GM12878 (cell line): ENCODE results near the gene CDKN2B-AS1. TPM values are rescaled to one million over a fixed set of nuclear protein-coding genes. Genes with fewer than 3 reads are reported as not detected.

ENCODE experiments used
- ATAC-seq: fragments of 200-7000 bp; cut with Tn5 transposase; 3 replicates; pipeline ENCODE4 v1.9.1; 2020; ENCODE audit warnings: mild to moderate bottlenecking, moderate library complexity
- BruUV-seq: library from RNA; stranded (reverse); fragments of 400-500 nt; replicated peaks from 2 replicates; lab custom pipeline; 2021; lab: Mats Ljungman, UMichigan
- CTCF ChIA-PET: fragments of 300-600 bp; sonication (Branson Sonifier 250); formaldehyde crosslinking; extraction: SDS; loops from one replicate; lab custom pipeline; 2021; ENCODE audit warnings: inconsistent platforms; lab: Yijun Ruan, JAX
- POLR2A ChIA-PET: fragments of 350-600 bp; formaldehyde crosslinking; extraction: SDS; loops from one replicate; lab custom pipeline; 2021; ENCODE audit warnings: inconsistent platforms; lab: Charles Lee
- RAD21 ChIA-PET: fragments of 300-600 bp; sonication (Branson Sonifier 250); formaldehyde crosslinking; loops from one replicate; lab custom pipeline; 2023; ENCODE audit warnings: antibody characterized with exemption; ENCODE audit not compliant: unreplicated experiment; lab: Charles Lee
- SMC1A ChIA-PET: fragments of 300-600 bp; sonication (Branson Sonifier 250); formaldehyde crosslinking; loops from one replicate; lab custom pipeline; 2023; ENCODE audit not compliant: unreplicated experiment, uncharacterized antibody; lab: Charles Lee
- DNase-seq: peaks from one replicate; pipeline ENCODE4 v3.0.0-alpha.2; 2011; ENCODE audit warnings: low read depth, low spot score
- FAIRE-seq: peaks from 3 replicates; lab custom pipeline; 2011; peaks lifted over from hg19 to GRCh38; lab: Jason Lieb, UNC
- H2AFZ ChIP-seq: 2 replicates; pipeline ENCODE4 v1.6.0; 2011; ENCODE audit warnings: low read depth, low read length, control low read depth; ENCODE audit not compliant: control insufficient read depth
- H3K27ac ChIP-seq: 2 replicates; pipeline ENCODE4 v1.5.1; 2011; ENCODE audit warnings: control low read depth; ENCODE audit not compliant: control insufficient read depth, insufficient read depth
- H3K27me3 ChIP-seq, 2 experiments: replicated peaks in 1 of 2; 2 replicates each; pipeline versions ENCODE4 v1.6.0 to v1.6.1; 2011; ENCODE audit warnings: low read length in 1 of 2; ENCODE audit not compliant: control insufficient read depth in 2 of 2, insufficient read depth in 2 of 2
- H3K36me3 ChIP-seq, 2 experiments: 2 replicates each; pipeline ENCODE4 v1.5.1; 2011; ENCODE audit warnings: low read length in 1 of 2; ENCODE audit not compliant: control insufficient read depth in 2 of 2, insufficient read depth in 2 of 2
- H3K4me1 ChIP-seq: 2 replicates; pipeline ENCODE4 v1.6.1; 2011; ENCODE audit warnings: mild to moderate bottlenecking, low read length, moderate library complexity, mixed read lengths; ENCODE audit not compliant: control insufficient read depth, insufficient read depth
- H3K4me2 ChIP-seq: 2 replicates; pipeline ENCODE4 v1.6.0; 2011; ENCODE audit warnings: control low read depth; ENCODE audit not compliant: control insufficient read depth, insufficient read depth
- H3K4me3 ChIP-seq: fragments of 200-600 bp; sonication (generic); 2 replicates; pipeline ENCODE4 v1.5.1; 2016
- H3K79me2 ChIP-seq: 2 replicates; pipeline ENCODE4 v1.6.0; 2011; ENCODE audit warnings: low read length; ENCODE audit not compliant: control insufficient read depth, insufficient read depth
- H3K9ac ChIP-seq: 2 replicates; pipeline ENCODE4 v1.8.0; 2011; ENCODE audit warnings: low read length, control low read depth, mixed read lengths; ENCODE audit not compliant: control insufficient read depth, insufficient read depth
- H3K9me3 ChIP-seq: replicated peaks from 3 replicates; pipeline ENCODE4 v1.5.1; 2011; ENCODE audit warnings: mild to moderate bottlenecking, low read length; ENCODE audit not compliant: control insufficient read depth, insufficient read depth
- H4K20me1 ChIP-seq: 2 replicates; pipeline ENCODE4 v1.6.0; 2011; ENCODE audit not compliant: control insufficient read depth, insufficient read depth
- BCL3 ChIP-seq: IDR thresholded peaks from 2 replicates; pipeline ENCODE4 v1.6.1; 2011; ENCODE audit warnings: borderline replicate concordance, low read depth, mild to moderate bottlenecking, moderate library complexity, low read length; ENCODE audit not compliant: insufficient read depth, poor library complexity, severe bottlenecking
- CEBPB ChIP-seq, 2 experiments: fragments of 150-350 bp in 1 of 2; IDR thresholded peaks; 2 replicates each; pipeline ENCODE4 v1.6.1; 2012 to 2014; ENCODE audit warnings: low read depth in 2 of 2, low read length in 2 of 2, borderline replicate concordance in 1 of 2, inconsistent platforms in 1 of 2
- E2F4 ChIP-seq: IDR thresholded peaks from 2 replicates; pipeline ENCODE4 v1.6.1; 2012; ENCODE audit warnings: low read depth, low read length, improper control_type of control experiment
- E4F1 ChIP-seq: fragments of 450-650 bp; IDR thresholded peaks from 2 replicates; pipeline ENCODE4 v1.6.1; 2018; ENCODE audit warnings: borderline replicate concordance, mild to moderate bottlenecking; ENCODE audit not compliant: partially characterized antibody
- PAX5 ChIP-seq: IDR thresholded peaks from 2 replicates; pipeline ENCODE4 v1.6.1; 2011; ENCODE audit warnings: low read depth, low read length, borderline replicate concordance
- PML ChIP-seq: IDR thresholded peaks from 2 replicates; pipeline ENCODE4 v1.6.1; 2012; ENCODE audit warnings: low read length, inconsistent platforms
- POLR2AphosphoS5 ChIP-seq: IDR thresholded peaks from 2 replicates; pipeline ENCODE4 v1.6.1; 2011; ENCODE audit warnings: mild to moderate bottlenecking, low read length, inconsistent platforms
- ZBTB33 ChIP-seq: fragments of 450-650 bp; IDR thresholded peaks from 2 replicates; pipeline ENCODE4 v1.6.1; 2017; ENCODE audit warnings: mild to moderate bottlenecking
- ZNF592 ChIP-seq: fragments of 450-650 bp; IDR thresholded peaks from 2 replicates; pipeline ENCODE4 v1.6.1; 2017; ENCODE audit warnings: mild to moderate bottlenecking, moderate library complexity
- WGBS: methylation state at CpG from one replicate; pipeline ENCODE4 v1.1.6; 2016; ENCODE audit warnings: low lambda C conversion rate; ENCODE audit not compliant: insufficient replicate concordance, insufficient coverage; ENCODE audit errors: missing lambda C conversion rate; 5-methylcytosine and 5-hydroxymethylcytosine counted together
- in situ Hi-C: fragments of 300-500 bp; cut with MboI; formaldehyde crosslinking; loops from 9 replicates; pipeline ENCODE4 v1.14.3; 2018; ENCODE audit warnings: mixed read lengths
- intact Hi-C: fragments of 100-400 bp; cut with micrococcal nuclease; formaldehyde crosslinking; loops from one replicate; pipeline ENCODE4 v1.14.2; 2022; ENCODE audit not compliant: unreplicated experiment
- polyA plus RNA-seq, 11 experiments: library from polyadenylated mRNA; depleted of rRNA in 4 of 11; unstranded in 6 of 11; stranded (reverse) in 5 of 11; fragments of >200 nt; fragmentation: Nextera tagmentation in 4 of 11; fragmentation: Illumina TruSeq in 1 of 11; extraction: Ambion mirVana in 4 of 11; extraction: Trizol in 1 of 11; gene quantifications; 1 replicate in 1 of 11; 2 replicates in 10 of 11; pipeline versions ENCODE4 v1.2.1 to v1.2.3, GENCODE V29; 2011 to 2016; ENCODE audit warnings: inconsistent platforms in 2 of 11, missing spikeins in 2 of 11, low read depth in 1 of 11
- total RNA-seq, 4 experiments: library from RNA; depleted of rRNA in 3 of 4; stranded (reverse); fragments of >200 nt in 3 of 4; fragmentation: Illumina TruSeq in 1 of 4; extraction: Trizol in 1 of 4; gene quantifications; 2 replicates each; pipeline versions ENCODE4 v1.2.1 to v1.2.3, GENCODE V29; 2013 to 2021

Gene CDKN2B-AS1
- total and polyA plus RNA-seq, 10 of the 15 experiments (the other 5 are each of a cell fraction or from before 2014, with no cell fraction given), result 0.22 to 2.2 (median 1.0) TPM; not detected in 1

- Histone ChIP-seq H3K4me1 (no peaks in the 10 kb centered on the region; the same call in 1 of the 2 replicates), H3K4me3 (0 out of 2 replicates have a peak overlapping the region, but pooled peaks have one; percentile 6), H3K27me3 (no peaks in the 10 kb centered on the region), H3K27ac (no peak overlapping the region), H3K79me2 (peaks cover 34% of the 10 kb centered on the region), H3K4me2 (peak overlapping the region; percentile 57), H3K9ac (no peak overlapping the region), H3K36me3 (no peaks in the 10 kb centered on the region), H2AFZ (peak overlapping the region; percentile 9; the same call in 1 of the 2 replicates), H4K20me1 (no peaks in the 10 kb centered on the region), H3K9me3 (peaks cover 6% of the 10 kb centered on the region; the same call in 2 of the 3 replicates)
- BruUV-seq, result no TSS peak
- ChIA-PET POLR2A (no interaction called here), CTCF (interaction anchor here (0.7 to 7.9 kb wide), 2 partner anchors 18 to 186 kb away, joined by 3 to 54 read pairs; partner anchors contain the start of gene CDKN2B), SMC1A (no interaction called here), RAD21 (no interaction called here)
- ATAC-seq, result no peak
- DNase-seq, result no peak
- in situ Hi-C loops, result no loop called here
- no peak for FAIRE-seq
- WGBS, result 99% methylated on average over 33 of the region's 35 CpGs
- intact Hi-C loops, result loop anchor here (5.0 kb wide), 1 partner anchor 157 kb away; no protein-coding TSS in a partner anchor
- TF ChIP-seq BCL3 (no peak), ZNF592 (no peak), POLR2AphosphoS5 (no peak), PAX5 (no peak), ZBTB33 (no peak), PML (no peak), E2F4 (no peak), E4F1 (no peak), CEBPB (IDR thresholded peaks at IDR 0.05; ENCODE audit: borderline replicate concordance in 1 of 2, low read depth in 2 of 2, low read length in 2 of 2) (no peak)
These were observed 5.0 kb upstream of the CDKN2B-AS1 start for GRCh38 chr9:21989440-21990189.
